ENCODE measurements around the gene WARS2.

- TF ChIP-seq CTCF (IDR thresholded peaks at IDR 0.05) (no peak), EZH2phosphoT487 (IDR thresholded peaks at IDR 0.05) (no peak)
These were observed 24.7 kb downstream of the WARS2 start for GRCh38 chr1:119115736-119116135.

All from neural progenitor cell (in vitro differentiated cells).